ENCODE data around the gene KRTAP10-2.
"Not testable (repeated sequence)": the region's sequence is repeated elsewhere in the genome, so short reads cannot be mapped to it uniquely, and the experiment has no call there.

The KRTAP10-2 gene

GRCh38 chr21:44513389-44514217, 37.7 kb downstream of the KRTAP10-2 start:
- no peak for DNase-seq (ENCODE audit: low spot score)

- DNase-seq (ENCODE audit: low spot score): no peak
Measured at GRCh38 chr21:44512496-44513388, 38.6 kb downstream of the KRTAP10-2 start.

- no peak for DNase-seq (ENCODE audit: low spot score)
Measured at GRCh38 chr21:44511938-44512275, 39.4 kb downstream of the KRTAP10-2 start.

GRCh38 chr21:44511219-44511937, 39.9 kb downstream of the KRTAP10-2 start:
- no peak for DNase-seq (ENCODE audit: low spot score)

- DNase-seq (ENCODE audit: low spot score): peak; percentile 73
Measured at GRCh38 chr21:44510508-44511218, 40.6 kb downstream of the KRTAP10-2 start.

- DNase-seq (ENCODE audit: low spot score): no peak
Measured at GRCh38 chr21:44510109-44510507, 41.2 kb downstream of the KRTAP10-2 start.

GRCh38 chr21:44509539-44509938, 41.8 kb downstream of the KRTAP10-2 start:
- peak; percentile 55 for DNase-seq (ENCODE audit: low spot score)

- no peak for DNase-seq (ENCODE audit: low spot score)
Measured at GRCh38 chr21:44508711-44509445, 42.4 kb downstream of the KRTAP10-2 start.

- DNase-seq (ENCODE audit: low spot score): no peak
Measured at GRCh38 chr21:44508426-44508710, 42.9 kb downstream of the KRTAP10-2 start.

- DNase-seq (ENCODE audit: low spot score): no peak
Measured at GRCh38 chr21:44507673-44508425, 43.5 kb downstream of the KRTAP10-2 start.

- DNase-seq (ENCODE audit: low spot score): no peak
Measured at GRCh38 chr21:44506279-44507255, 44.7 kb downstream of the KRTAP10-2 start.

- no peak for DNase-seq (ENCODE audit: low spot score)
Measured at GRCh38 chr21:44505673-44506278, 45.5 kb downstream of the KRTAP10-2 start.

GRCh38 chr21:44503901-44504399, 47.4 kb downstream of the KRTAP10-2 start:
- DNase-seq (ENCODE audit: low spot score): no peak

- DNase-seq (ENCODE audit: low spot score): not testable (repeated sequence)
Measured at GRCh38 chr21:44503006-44503889, 48.1 kb downstream of the KRTAP10-2 start.

- DNase-seq (ENCODE audit: low spot score): no peak
Measured at GRCh38 chr21:44502171-44502958, 48.9 kb downstream of the KRTAP10-2 start.
